Measurements from ENCODE around the gene GABRD. TPM values are rescaled to one million over a fixed set of nuclear protein-coding genes. Genes with fewer than 3 reads are reported as not detected.

The GABRD gene
- total and polyA plus RNA-seq, 2 donors (not counting 3 experiments of a cell fraction or from before 2014, with no cell fraction given) = not detected

GRCh38 chr1:2033165-2033564, 14.0 kb downstream of the GABRD start:
- ChIA-PET POLR2A (no interaction called here), CTCF (interaction anchor here (4.7 kb wide), 1 partner anchor 12 kb away, joined by 19 read pairs; no protein-coding TSS in a partner anchor)
- Histone ChIP-seq H3K9ac (replicated peaks; ENCODE audit: extremely low read depth, insufficient read depth, low read length) (no peak overlapping the region), H3K36me3 (ENCODE audit: control insufficient read depth in 2 of 2, extremely low read depth in 1 of 2, insufficient read depth in 2 of 2, low read length in 2 of 2) (no peaks in the 10 kb centered on the region), H3K9me3 (replicated peaks; ENCODE audit: control insufficient read depth, insufficient read depth, low read length) (no peaks in the 10 kb centered on the region), H3K27ac (ENCODE audit: insufficient read depth, low read depth, low read length) (no peak overlapping the region), H3K9me1 (replicated peaks; ENCODE audit: control insufficient read depth, extremely low read depth, insufficient read depth, low read length) (no peaks in the 10 kb centered on the region), H3K4me3 (replicated peaks in 1 of 3; ENCODE audit: insufficient read depth in 1 of 3, low read depth in 1 of 3, low read length in 3 of 3) (no peak overlapping the region), H4K20me1 (replicated peaks; ENCODE audit: control insufficient read depth, extremely low read depth, insufficient read depth, low read length) (no peaks in the 10 kb centered on the region), H3K4me2 (ENCODE audit: insufficient read depth, low read length) (no peak overlapping the region), H3K79me2 (ENCODE audit: control insufficient read depth, insufficient read depth, low read length) (no peaks in the 10 kb centered on the region), H3K4me1 (ENCODE audit: control insufficient read depth, extremely low read depth, insufficient read depth, low read length) (no peaks in the 10 kb centered on the region), H2AFZ (ENCODE audit: low read depth, low read length) (no peak overlapping the region), H3K27me3 (ENCODE audit: control insufficient read depth in 2 of 2, insufficient read depth in 2 of 2, low read length in 2 of 2) (no peaks in the 10 kb centered on the region)
- FAIRE-seq = no peak
- intact Hi-C loops (cut with micrococcal nuclease) (no loop called here), dilution Hi-C loops (cut with MboI; ENCODE audit: extremely low pct_ligation_motif_present, low sequenced_read_pairs) (no loop called here)
- BruUV-seq (replicated peaks) = no TSS peak
- no peak for DNase-seq (ENCODE audit: low read depth, low spot score)
- TF ChIP-seq MAX (IDR thresholded peaks at IDR 0.05; ENCODE audit: insufficient read depth, insufficient read length) (no peak), FOS (IDR thresholded peaks at IDR 0.05; ENCODE audit: borderline replicate concordance, insufficient read depth, low read length) (no peak), JUN (IDR thresholded peaks at IDR 0.05; ENCODE audit: borderline replicate concordance, insufficient read depth, insufficient read length, low read depth) (no peak), EZH2 (IDR thresholded peaks at IDR 0.05; ENCODE audit: borderline replicate concordance, low read depth, low read length, severe bottlenecking) (no peak), MYC (IDR thresholded peaks at IDR 0.05; ENCODE audit: low read depth, low read length) (no peak), POLR2AphosphoS5 (IDR thresholded peaks at IDR 0.05; ENCODE audit: insufficient read depth, low read depth, low read length) (no peak), GATA2 (IDR thresholded peaks at IDR 0.05; ENCODE audit: insufficient read depth, insufficient read length, low read depth, low read length) (no peak), POLR2A (IDR thresholded peaks at IDR 0.05; ENCODE audit: low read depth, low read length) (no peak)
- TF ChIP-seq, protein P1, sequence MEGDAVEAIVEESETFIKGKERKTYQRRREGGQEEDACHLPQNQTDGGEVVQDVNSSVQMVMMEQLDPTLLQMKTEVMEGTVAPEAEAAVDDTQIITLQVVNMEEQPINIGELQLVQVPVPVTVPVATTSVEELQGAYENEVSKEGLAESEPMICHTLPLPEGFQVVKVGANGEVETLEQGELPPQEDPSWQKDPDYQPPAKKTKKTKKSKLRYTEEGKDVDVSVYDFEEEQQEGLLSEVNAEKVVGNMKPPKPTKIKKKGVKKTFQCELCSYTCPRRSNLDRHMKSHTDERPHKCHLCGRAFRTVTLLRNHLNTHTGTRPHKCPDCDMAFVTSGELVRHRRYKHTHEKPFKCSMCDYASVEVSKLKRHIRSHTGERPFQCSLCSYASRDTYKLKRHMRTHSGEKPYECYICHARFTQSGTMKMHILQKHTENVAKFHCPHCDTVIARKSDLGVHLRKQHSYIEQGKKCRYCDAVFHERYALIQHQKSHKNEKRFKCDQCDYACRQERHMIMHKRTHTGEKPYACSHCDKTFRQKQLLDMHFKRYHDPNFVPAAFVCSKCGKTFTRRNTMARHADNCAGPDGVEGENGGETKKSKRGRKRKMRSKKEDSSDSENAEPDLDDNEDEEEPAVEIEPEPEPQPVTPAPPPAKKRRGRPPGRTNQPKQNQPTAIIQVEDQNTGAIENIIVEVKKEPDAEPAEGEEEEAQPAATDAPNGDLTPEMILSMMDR (IDR thresholded peaks at IDR 0.05; ENCODE audit: extremely low read depth in 1 of 2, insufficient read depth in 1 of 2, low read depth in 1 of 2, low read length in 2 of 2) = no peak

All from endothelial cell of umbilical vein (primary cell).